GM23248 (cell line): ENCODE results near the gene SERPINA4. TPM values are rescaled to one million over a fixed set of nuclear protein-coding genes. Genes with fewer than 3 reads are reported as not detected.
"Not testable (repeated sequence)": the region's sequence is repeated elsewhere in the genome, so short reads cannot be mapped to it uniquely, and the experiment has no call there.

Experiments
- DNase-seq: peaks from one replicate; pipeline ENCODE4 v3.0.0-alpha.2; 2015
- H2AFZ ChIP-seq: fragments of 200-600 bp; sonication (generic); 2 replicates; pipeline ENCODE4 v1.6.1; 2016; ENCODE audit warnings: antibody characterized with exemption
- H3F3A ChIP-seq: fragments of 200-600 bp; sonication (generic); 2 replicates; pipeline ENCODE4 v1.6.1; 2016; ENCODE audit warnings: mild to moderate bottlenecking, antibody characterized with exemption, mixed run types; ENCODE audit not compliant: insufficient read depth
- H3K27ac ChIP-seq: fragments of 200-600 bp; sonication (generic); 2 replicates; pipeline ENCODE4 v1.5.1; 2016; ENCODE audit warnings: mild to moderate bottlenecking
- H3K27me3 ChIP-seq: fragments of 200-600 bp; sonication (generic); replicated peaks from 2 replicates; pipeline ENCODE4 v1.6.1; 2016; ENCODE audit warnings: mild to moderate bottlenecking; ENCODE audit not compliant: insufficient read depth
- H3K36me3 ChIP-seq: fragments of 200-600 bp; sonication (generic); 2 replicates; pipeline ENCODE4 v1.6.1; 2016; ENCODE audit warnings: low read depth, mild to moderate bottlenecking
- H3K4me1 ChIP-seq: fragments of 200-600 bp; sonication (generic); 2 replicates; pipeline ENCODE4 v1.6.1; 2016; ENCODE audit warnings: mild to moderate bottlenecking; ENCODE audit not compliant: insufficient read depth
- H3K4me2 ChIP-seq: fragments of 200-600 bp; sonication (generic); one replicate; pipeline ENCODE4 v1.6.1; 2016; ENCODE audit warnings: mild to moderate bottlenecking; ENCODE audit not compliant: unreplicated experiment
- H3K4me3 ChIP-seq: fragments of 200-600 bp; sonication (generic); 2 replicates; pipeline ENCODE4 v1.5.1; 2016; ENCODE audit warnings: mild to moderate bottlenecking
- H3K79me2 ChIP-seq: fragments of 200-600 bp; sonication (generic); 2 replicates; pipeline ENCODE4 v1.6.1; 2016; ENCODE audit warnings: mild to moderate bottlenecking; ENCODE audit not compliant: insufficient read depth
- H3K9ac ChIP-seq: fragments of 200-600 bp; sonication (generic); 2 replicates; pipeline ENCODE4 v1.6.1; 2016; ENCODE audit warnings: mild to moderate bottlenecking
- H3K9me2 ChIP-seq: fragments of 200-600 bp; sonication (generic); 2 replicates; pipeline ENCODE4 v1.6.1; 2016; ENCODE audit warnings: mixed run types, mild to moderate bottlenecking, moderate library complexity; ENCODE audit not compliant: insufficient read depth
- H3K9me3 ChIP-seq: fragments of 200-600 bp; sonication (generic); one replicate; pipeline ENCODE4 v1.6.1; 2017; ENCODE audit warnings: low read depth
- H4K20me1 ChIP-seq: fragments of 200-600 bp; sonication (generic); 2 replicates; pipeline ENCODE4 v1.6.0; 2016; ENCODE audit not compliant: insufficient read depth
- EZH2 ChIP-seq: fragments of 200-600 bp; sonication (generic); IDR thresholded peaks from 2 replicates; pipeline ENCODE4 v1.6.1; 2018; ENCODE audit warnings: antibody characterized with exemption, mild to moderate bottlenecking; ENCODE audit not compliant: insufficient read depth, poor library complexity, severe bottlenecking
- EZH2phosphoT487 ChIP-seq: fragments of 200-600 bp; sonication (generic); IDR thresholded peaks from 2 replicates; pipeline ENCODE4 v1.6.1; 2018; ENCODE audit warnings: antibody characterized with exemption, moderate library complexity, mild to moderate bottlenecking, low read depth; ENCODE audit not compliant: insufficient read depth
- WGBS, 2 experiments: methylation state at CpG; one replicate each; pipeline ENCODE4 v1.1.6; 2015 to 2017; ENCODE audit warnings: low lambda C conversion rate in 2 of 2, low coverage in 1 of 2; ENCODE audit errors: missing lambda C conversion rate in 2 of 2; 5-methylcytosine and 5-hydroxymethylcytosine counted together
- in situ Hi-C: fragments of 300-500 bp; cut with MboI; formaldehyde crosslinking; loops from 2 replicates; pipeline ENCODE4 v1.15.0; 2020
- polyA plus RNA-seq: library from polyadenylated mRNA; unstranded; fragments of >200 nt; fragmentation: Nextera tagmentation; extraction: Ambion mirVana; gene quantifications from 2 replicates; pipeline ENCODE4 v1.2.1, GENCODE V29; 2016
- total RNA-seq: library from RNA; depleted of rRNA; stranded (reverse); fragments of >200 nt; shearing (Covaris generic); gene quantifications from 2 replicates; pipeline ENCODE4 v1.2.3, GENCODE V29; 2014

Gene SERPINA4
- total and polyA plus RNA-seq, 2 experiments from 2014 or later = not detected

DNA sequence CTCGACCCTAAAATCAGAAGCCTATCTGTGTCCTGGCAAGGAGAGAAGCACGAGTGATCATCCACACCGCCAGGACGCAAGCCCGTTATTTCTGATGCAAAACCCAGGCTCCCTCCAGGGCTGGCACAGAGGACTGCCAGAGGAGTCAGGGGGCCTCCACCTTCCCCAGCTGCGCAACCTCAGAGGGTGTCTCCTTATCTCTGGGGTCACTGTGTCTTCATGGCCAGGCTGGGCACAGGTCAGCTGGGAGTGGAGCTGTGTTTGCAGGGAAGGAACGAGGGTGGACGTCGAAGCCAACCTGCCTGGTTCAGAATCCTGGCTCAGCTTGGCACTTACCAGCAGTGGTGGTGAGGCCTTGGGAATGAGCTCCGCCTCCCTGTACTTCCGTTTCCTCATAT, 38.9 kb downstream of the SERPINA4 start:
- Histone ChIP-seq H3K4me2 (no peak overlapping the region), H3K27me3 (no peaks in the 10 kb centered on the region; the same call in 1 of the 2 replicates), H3F3A (peaks cover 17% of the 10 kb centered on the region; the same call in 1 of the 2 replicates), H3K4me1 (peaks cover 36% of the 10 kb centered on the region), H4K20me1 (no peaks in the 10 kb centered on the region), H3K4me3 (no peak overlapping the region), H3K9ac (no peak overlapping the region; the same call in 1 of the 2 replicates), H3K9me2 (no peaks in the 10 kb centered on the region), H3K79me2 (no peaks in the 10 kb centered on the region), H3K9me3 (no peaks in the 10 kb centered on the region), H3K36me3 (no peaks in the 10 kb centered on the region), H2AFZ (no peak overlapping the region), H3K27ac (peak overlapping the region; percentile 90)
- TF ChIP-seq EZH2phosphoT487 (no peak), EZH2 (no peak)
- DNase-seq = no peak
- 88% methylated on average over 11 of the region's 11 CpGs for WGBS, 2 experiments
- in situ Hi-C loops = no loop called here

DNA sequence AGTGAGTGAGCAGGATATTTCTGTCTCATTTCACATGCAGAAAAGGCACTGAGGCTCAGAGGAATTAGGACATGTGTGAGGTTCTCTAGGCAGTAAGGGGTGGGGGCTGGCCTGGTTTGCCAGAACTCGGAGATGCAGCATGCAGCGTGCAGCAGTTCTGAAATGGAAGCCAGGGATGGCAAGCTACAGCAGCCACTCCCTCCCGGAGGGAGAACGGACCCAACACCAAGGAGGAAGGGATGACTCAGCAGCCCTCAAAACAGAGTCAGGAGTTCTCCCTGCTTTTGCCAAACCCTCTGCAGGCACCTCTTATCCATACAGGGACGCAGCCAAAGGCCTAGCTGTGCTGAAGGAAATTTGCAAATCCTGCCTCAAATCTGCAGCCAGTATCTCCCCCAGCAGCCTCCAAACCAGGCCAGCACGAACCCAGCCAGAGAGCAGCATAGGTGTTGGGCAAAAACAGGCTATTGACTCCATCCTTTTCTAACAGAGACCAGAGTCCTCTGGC, 40.7 kb downstream of the SERPINA4 start:
- WGBS, 2 experiments = 0 to 1% methylated on average over 6 of the region's 6 CpGs
- peaks cover 36% of the 10 kb centered on the region for H3K4me1 ChIP-seq
- H4K20me1 ChIP-seq = no peaks in the 10 kb centered on the region
- in situ Hi-C loops = no loop called here
- peak overlapping the region; percentile 68 for H3K27ac ChIP-seq
- TF ChIP-seq EZH2phosphoT487 = no peak
- TF ChIP-seq EZH2 = no peak
- no peaks in the 10 kb centered on the region for H3K9me3 ChIP-seq
- H3K9ac ChIP-seq = peak overlapping the region; percentile 56
- no peaks in the 10 kb centered on the region for H3K9me2 ChIP-seq
- H3K4me3 ChIP-seq = 0 out of 2 replicates have a peak overlapping the region, but pooled peaks have one; percentile 26
- H3K79me2 ChIP-seq = no peaks in the 10 kb centered on the region
- peak overlapping the region; percentile 66 for H3K4me2 ChIP-seq
- no peaks in the 10 kb centered on the region; the same call in 1 of the 2 replicates for H3K27me3 ChIP-seq
- H3K36me3 ChIP-seq = no peaks in the 10 kb centered on the region
- DNase-seq = peak; percentile 96
- H2AFZ ChIP-seq = peak overlapping the region; percentile 62
- H3F3A ChIP-seq = peaks cover 17% of the 10 kb centered on the region; the same call in 1 of the 2 replicates

DNA sequence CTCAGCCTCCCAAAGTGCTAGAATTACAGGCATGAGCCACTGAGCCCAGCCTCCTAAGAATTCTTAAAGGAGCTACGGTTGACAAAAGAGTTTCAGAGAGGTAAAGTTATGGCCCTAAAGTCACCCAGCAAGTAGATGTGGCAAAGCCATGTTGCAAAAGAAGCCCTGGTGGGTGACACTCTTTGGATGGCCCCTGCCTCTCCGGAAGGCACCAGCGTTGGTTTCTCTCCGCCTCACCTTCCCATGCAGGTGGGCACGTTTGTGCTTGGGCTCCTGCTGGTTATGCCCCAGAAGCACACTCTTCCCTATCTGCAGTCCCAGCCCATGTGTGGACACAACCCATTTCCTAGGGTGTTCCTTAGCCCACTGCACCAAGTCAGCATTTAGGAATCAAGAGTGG, 41.5 kb downstream of the SERPINA4 start:
- Histone ChIP-seq H2AFZ (no peak overlapping the region), H3K4me3 (no peak overlapping the region), H3K27ac (peak overlapping the region; percentile 68; the same call in 1 of the 2 replicates), H3K4me2 (no peak overlapping the region), H3K9me3 (no peaks in the 10 kb centered on the region), H3K9me2 (no peaks in the 10 kb centered on the region), H4K20me1 (no peaks in the 10 kb centered on the region), H3K27me3 (no peaks in the 10 kb centered on the region; the same call in 1 of the 2 replicates), H3K4me1 (peaks cover 36% of the 10 kb centered on the region), H3F3A (peaks cover 17% of the 10 kb centered on the region; the same call in 1 of the 2 replicates), H3K9ac (peak overlapping the region; percentile 56; the same call in 1 of the 2 replicates), H3K36me3 (no peaks in the 10 kb centered on the region), H3K79me2 (no peaks in the 10 kb centered on the region)
- WGBS, 2 experiments = 66 to 68% methylated on average over 5 of the region's 5 CpGs
- in situ Hi-C loops = no loop called here
- no peak for DNase-seq
- TF ChIP-seq EZH2phosphoT487 (no peak), EZH2 (no peak)

DNA sequence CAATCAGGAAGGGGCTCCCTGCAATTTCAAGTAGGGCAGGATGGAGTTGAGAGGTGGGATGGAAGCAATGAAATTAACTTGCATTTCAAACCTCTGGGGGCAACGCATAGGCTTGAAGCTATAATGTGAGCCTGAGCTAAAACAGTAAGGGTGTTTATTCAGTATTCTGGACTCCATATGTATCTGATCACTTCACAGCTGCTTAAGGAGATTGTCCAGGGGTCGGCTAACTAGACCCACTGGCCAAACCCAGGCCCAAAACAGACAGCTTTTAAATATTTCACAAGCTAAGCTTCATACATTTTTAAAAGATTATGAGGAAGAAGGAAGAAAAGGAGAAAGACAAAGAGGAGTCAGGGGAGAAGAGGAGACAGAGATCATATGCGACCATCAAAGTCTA, 44.1 kb downstream of the SERPINA4 start:
- H3K4me1 ChIP-seq = peaks cover 25% of the 10 kb centered on the region
- H3K4me2 ChIP-seq = no peak overlapping the region
- no peak for TF ChIP-seq EZH2
- no peak overlapping the region for H3K27ac ChIP-seq
- no peaks in the 10 kb centered on the region for H4K20me1 ChIP-seq
- no peak overlapping the region for H2AFZ ChIP-seq
- in situ Hi-C loops = no loop called here
- peaks cover 17% of the 10 kb centered on the region for H3F3A ChIP-seq
- H3K4me3 ChIP-seq = no peak overlapping the region
- WGBS, 2 experiments = 89 to 90% methylated on average over 3 of the region's 3 CpGs
- no peak for DNase-seq
- no peak overlapping the region for H3K9ac ChIP-seq
- no peaks in the 10 kb centered on the region for H3K79me2 ChIP-seq
- H3K9me3 ChIP-seq = no peaks in the 10 kb centered on the region
- no peaks in the 10 kb centered on the region for H3K9me2 ChIP-seq
- H3K36me3 ChIP-seq = no peaks in the 10 kb centered on the region
- H3K27me3 ChIP-seq = no peaks in the 10 kb centered on the region; the same call in 1 of the 2 replicates

DNA sequence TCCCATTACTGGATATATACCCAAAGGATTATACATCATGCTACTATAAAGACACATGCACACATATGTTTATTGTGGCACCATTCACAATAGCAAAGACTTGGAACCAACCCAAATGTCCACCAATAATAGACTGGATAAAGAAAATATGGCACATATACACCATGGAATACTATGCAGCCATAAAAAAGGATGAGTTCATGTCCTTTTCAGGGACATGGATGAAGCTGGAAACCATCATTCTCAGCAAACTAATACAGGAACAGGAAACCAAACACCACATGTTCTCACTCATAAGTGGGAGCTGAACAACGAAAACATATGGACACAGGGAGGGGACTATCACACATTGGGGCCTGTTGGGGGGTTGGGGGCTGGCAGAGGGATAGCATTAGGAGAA, 47.7 kb downstream of the SERPINA4 start:
- WGBS, 2 experiments = 13 to 18% methylated on average over 1 of the region's 1 CpG
- H3K79me2 ChIP-seq, H3K4me2 ChIP-seq, H3K27ac ChIP-seq, H3K9me3 ChIP-seq, H3K36me3 ChIP-seq, DNase-seq, H3K27me3 ChIP-seq, H2AFZ ChIP-seq, H4K20me1 ChIP-seq, H3K4me3 ChIP-seq, H3F3A ChIP-seq, H3K9ac ChIP-seq, H3K9me2 ChIP-seq, in situ Hi-C loops: not testable (repeated sequence)
- H3K4me1 ChIP-seq = peaks cover 11% of the 10 kb centered on the region
